RWPE2 (cell line): Measurements from ENCODE around the gene MDM4.

Source experiments
- ATAC-seq: fragments of 200-7000 bp; cut with Tn5 transposase; 3 replicates; pipeline ENCODE4 v1.9.1; 2021; ENCODE audit warnings: low read depth
- DNase-seq: peaks from one replicate; pipeline ENCODE4 v3.0.0-alpha.2; 2020; ENCODE audit warnings: low spot score
- H3K27ac ChIP-seq: fragments of 450-650 bp; 2 replicates; pipeline ENCODE4 v1.5.1; 2017; ENCODE audit warnings: mild to moderate bottlenecking; ENCODE audit not compliant: poor library complexity, severe bottlenecking
- H3K27me3 ChIP-seq: fragments of 250-450 bp; sonication (Bioruptor Pico); 2 replicates; pipeline ENCODE4 v1.5.1; 2021; ENCODE audit warnings: mild to moderate bottlenecking, moderate library complexity; ENCODE audit not compliant: insufficient read depth, poor library complexity, severe bottlenecking
- H3K36me3 ChIP-seq: fragments of 250-450 bp; sonication (Bioruptor Pico); 2 replicates; pipeline ENCODE4 v1.5.1; 2020; ENCODE audit warnings: low read depth, mild to moderate bottlenecking, moderate library complexity
- H3K4me1 ChIP-seq: fragments of 250-450 bp; sonication (Bioruptor Pico); 2 replicates; pipeline ENCODE4 v1.5.1; 2021; ENCODE audit warnings: mild to moderate bottlenecking, moderate library complexity; ENCODE audit not compliant: insufficient read depth, poor library complexity, severe bottlenecking
- H3K4me3 ChIP-seq: fragments of 250-450 bp; sonication (Bioruptor Pico); 2 replicates; pipeline ENCODE4 v1.5.1; 2021; ENCODE audit warnings: mild to moderate bottlenecking, moderate library complexity; ENCODE audit not compliant: severe bottlenecking
- H3K9me3 ChIP-seq: fragments of 250-450 bp; sonication (Bioruptor Pico); 2 replicates; pipeline ENCODE4 v1.5.1; 2021; ENCODE audit warnings: mild to moderate bottlenecking, moderate library complexity; ENCODE audit not compliant: severe bottlenecking
- TF ChIP-seq, protein P1 (sequence below): fragments of 450-650 bp; IDR thresholded peaks from one replicate; pipeline ENCODE4 v1.5.1; 2017; ENCODE audit warnings: mild to moderate bottlenecking, moderate library complexity; ENCODE audit not compliant: poor library complexity, severe bottlenecking

MDM4 gene

DNA sequence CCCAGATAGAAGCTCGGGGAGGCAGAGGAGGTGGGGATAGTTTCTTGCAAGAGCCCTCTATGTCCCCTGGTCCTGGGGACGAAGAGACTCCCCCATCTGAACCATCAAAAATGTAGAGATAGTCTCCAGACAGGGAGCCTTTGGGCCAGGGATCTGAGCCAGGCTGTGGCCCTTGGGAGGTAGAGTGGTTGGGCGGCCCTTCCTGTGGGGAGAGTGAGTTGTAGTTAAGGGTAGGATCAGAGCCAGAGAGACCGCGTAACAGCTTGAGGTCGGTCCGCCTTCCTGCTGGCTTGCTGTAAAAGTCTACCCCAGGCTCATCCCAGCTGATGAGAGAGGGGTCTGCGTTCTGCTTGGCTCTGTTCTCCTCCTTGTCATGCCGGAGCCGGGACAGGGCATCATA, 46.9 kb upstream of the MDM4 start:
- Histone ChIP-seq H3K36me3 (no peaks in the 10 kb centered on the region), H3K27ac (no peak overlapping the region), H3K27me3 (no peaks in the 10 kb centered on the region), H3K4me3 (no peak overlapping the region), H3K9me3 (no peaks in the 10 kb centered on the region), H3K4me1 (no peaks in the 10 kb centered on the region)
- DNase-seq (no peak), ATAC-seq (no peak)
- TF ChIP-seq, protein P1, sequence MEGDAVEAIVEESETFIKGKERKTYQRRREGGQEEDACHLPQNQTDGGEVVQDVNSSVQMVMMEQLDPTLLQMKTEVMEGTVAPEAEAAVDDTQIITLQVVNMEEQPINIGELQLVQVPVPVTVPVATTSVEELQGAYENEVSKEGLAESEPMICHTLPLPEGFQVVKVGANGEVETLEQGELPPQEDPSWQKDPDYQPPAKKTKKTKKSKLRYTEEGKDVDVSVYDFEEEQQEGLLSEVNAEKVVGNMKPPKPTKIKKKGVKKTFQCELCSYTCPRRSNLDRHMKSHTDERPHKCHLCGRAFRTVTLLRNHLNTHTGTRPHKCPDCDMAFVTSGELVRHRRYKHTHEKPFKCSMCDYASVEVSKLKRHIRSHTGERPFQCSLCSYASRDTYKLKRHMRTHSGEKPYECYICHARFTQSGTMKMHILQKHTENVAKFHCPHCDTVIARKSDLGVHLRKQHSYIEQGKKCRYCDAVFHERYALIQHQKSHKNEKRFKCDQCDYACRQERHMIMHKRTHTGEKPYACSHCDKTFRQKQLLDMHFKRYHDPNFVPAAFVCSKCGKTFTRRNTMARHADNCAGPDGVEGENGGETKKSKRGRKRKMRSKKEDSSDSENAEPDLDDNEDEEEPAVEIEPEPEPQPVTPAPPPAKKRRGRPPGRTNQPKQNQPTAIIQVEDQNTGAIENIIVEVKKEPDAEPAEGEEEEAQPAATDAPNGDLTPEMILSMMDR: no peak

GRCh38 chr1:204471687-204472086, 44.5 kb upstream of the MDM4 start:
- Histone ChIP-seq H3K4me3 (no peak overlapping the region), H3K27ac (no peak overlapping the region), H3K36me3 (no peaks in the 10 kb centered on the region), H3K9me3 (no peaks in the 10 kb centered on the region), H3K4me1 (no peaks in the 10 kb centered on the region), H3K27me3 (no peaks in the 10 kb centered on the region)
- ATAC-seq (no peak), DNase-seq (no peak)
- TF ChIP-seq, protein P1: no peak

GRCh38 chr1:204472660-204473059, 43.5 kb upstream of the MDM4 start:
- TF ChIP-seq, protein P1: no peak
- no peak overlapping the region for H3K27ac ChIP-seq
- H3K4me1 ChIP-seq: no peaks in the 10 kb centered on the region
- H3K27me3 ChIP-seq: no peaks in the 10 kb centered on the region
- H3K4me3 ChIP-seq: no peak overlapping the region
- H3K36me3 ChIP-seq: no peaks in the 10 kb centered on the region
- DNase-seq: no peak
- no peak for ATAC-seq
- no peaks in the 10 kb centered on the region for H3K9me3 ChIP-seq

GRCh38 chr1:204473400-204473965, 42.7 kb upstream of the MDM4 start:
- ATAC-seq (no peak), DNase-seq (no peak)
- no peaks in the 10 kb centered on the region for H3K9me3 ChIP-seq
- H3K36me3 ChIP-seq: no peaks in the 10 kb centered on the region
- H3K27me3 ChIP-seq: no peaks in the 10 kb centered on the region
- TF ChIP-seq, protein P1: no peak
- H3K4me3 ChIP-seq: no peak overlapping the region
- no peaks in the 10 kb centered on the region for H3K4me1 ChIP-seq
- H3K27ac ChIP-seq: no peak overlapping the region

DNA sequence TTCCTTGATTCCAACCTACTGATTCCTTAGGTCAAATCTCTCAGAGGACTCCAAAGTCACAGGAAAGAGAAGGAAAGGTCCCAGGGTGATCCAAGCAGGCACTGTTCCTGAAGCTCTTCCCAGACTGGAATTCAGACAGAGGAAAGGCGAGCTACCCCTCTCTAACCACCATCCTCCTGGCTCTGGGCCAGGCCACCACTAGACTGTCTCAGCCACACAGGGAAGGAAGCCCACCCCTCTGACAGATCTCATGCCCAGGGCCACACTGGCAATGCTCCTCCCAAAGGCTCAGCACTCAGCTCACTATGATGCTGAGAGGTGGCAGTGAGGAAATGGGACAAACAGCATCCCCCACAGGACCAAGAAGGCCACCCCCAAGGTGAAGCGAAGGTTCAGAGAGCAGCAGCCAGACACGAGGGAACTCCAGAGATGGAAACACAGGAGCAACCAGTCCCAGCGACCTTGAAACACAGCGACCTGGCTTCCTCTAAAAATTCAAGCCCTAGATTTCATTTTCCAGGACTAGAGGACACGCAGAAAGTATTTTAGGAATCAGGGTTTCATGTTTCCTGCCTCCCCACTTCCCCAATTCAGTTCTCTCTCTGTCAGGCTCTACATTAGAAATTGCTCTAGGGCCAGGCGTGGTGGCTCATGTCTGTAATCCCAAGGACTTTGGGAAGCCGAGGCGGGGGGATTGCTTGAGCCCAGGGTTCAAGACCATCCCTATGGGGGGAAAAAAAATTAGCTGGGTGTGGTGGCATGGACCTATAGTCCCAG, 40.4 kb upstream of the MDM4 start:
- Histone ChIP-seq H3K27me3 (no peaks in the 10 kb centered on the region), H3K36me3 (no peaks in the 10 kb centered on the region), H3K27ac (no peak overlapping the region), H3K4me1 (peaks cover 7% of the 10 kb centered on the region), H3K9me3 (no peaks in the 10 kb centered on the region), H3K4me3 (no peak overlapping the region)
- ATAC-seq (no peak), DNase-seq (no peak)
- TF ChIP-seq, protein P1: no peak
